B cell (primary cell): Measurements from ENCODE around the gene MRPL24. TPM values are rescaled to one million over a fixed set of nuclear protein-coding genes. Genes with fewer than 3 reads are reported as not detected.

Experiments used
- ATAC-seq: fragments of 200-7000 bp; cut with Tn5 transposase; one replicate; pipeline ENCODE4 v1.10.0; 2021; ENCODE audit warnings: low read depth, mild to moderate bottlenecking, moderate number of reproducible peaks, moderate library complexity
- CTCF ChIA-PET: fragments of 350-600 bp; sonication (Branson Sonifier 250); formaldehyde crosslinking; loops from one replicate; lab custom pipeline; 2021; ENCODE audit warnings: antibody characterized with exemption, inconsistent platforms; lab: Charles Lee
- POLR2A ChIA-PET: fragments of 350-600 bp; sonication (Branson Sonifier 250); formaldehyde crosslinking; loops from one replicate; lab custom pipeline; 2021; ENCODE audit warnings: antibody characterized with exemption; lab: Charles Lee
- DNase-seq: peaks from one replicate; pipeline ENCODE4 v3.0.0; 2013
- H2AFZ ChIP-seq: 2 replicates; pipeline ENCODE4 v1.6.1; 2012; ENCODE audit warnings: mild to moderate bottlenecking, low read depth, low read length; ENCODE audit not compliant: insufficient read depth, poor library complexity, severe bottlenecking
- H3K27ac ChIP-seq, 2 donors: 1 replicate in 1 of 2; 2 replicates in 1 of 2; pipeline ENCODE4 v1.5.1; 2012 to 2013; ENCODE audit warnings: low read length in 2 of 2, mild to moderate bottlenecking in 2 of 2, moderate library complexity in 1 of 2
- H3K27me3 ChIP-seq, 4 experiments: fragments of 200-600 bp in 1 of 4; sonication (generic) in 1 of 4; replicated peaks in 1 of 4; 1 replicate in 2 of 4; 2 replicates in 2 of 4; pipeline versions ENCODE4 v1.6.1 to v1.7.0; 2013 to 2016; ENCODE audit warnings: low read length in 3 of 4, mild to moderate bottlenecking in 2 of 4, mixed read lengths in 1 of 4, moderate library complexity in 1 of 4; ENCODE audit not compliant: insufficient read depth in 4 of 4, control insufficient read depth in 3 of 4; ENCODE audit errors: control extremely low read depth in 1 of 4
- H3K36me3 ChIP-seq, 2 experiments: replicated peaks in 1 of 2; 1 replicate in 1 of 2; 2 replicates in 1 of 2; pipeline versions ENCODE4 v1.6.1 to v1.7.1; 2013; ENCODE audit warnings: low read length in 1 of 2; ENCODE audit not compliant: insufficient read depth in 2 of 2, control insufficient read depth in 1 of 2; ENCODE audit errors: control extremely low read depth in 1 of 2, extremely low read depth in 1 of 2
- H3K4me1 ChIP-seq, 2 donors: fragments of 200-600 bp in 1 of 2; sonication (generic) in 1 of 2; 1 replicate in 1 of 2; 2 replicates in 1 of 2; pipeline versions ENCODE4 v1.5.1 to v1.6.1; 2013 to 2017; ENCODE audit warnings: low read length in 2 of 2; ENCODE audit not compliant: control insufficient read depth in 2 of 2, insufficient read depth in 2 of 2
- H3K4me2 ChIP-seq: replicated peaks from 2 replicates; pipeline ENCODE3; 2012; ENCODE audit warnings: mild to moderate bottlenecking, low read depth, low read length; ENCODE audit not compliant: poor library complexity, severe bottlenecking
- H3K4me3 ChIP-seq, 5 experiments: fragments of 200-600 bp in 1 of 5; sonication (generic) in 1 of 5; 1 replicate in 3 of 5; 2 replicates in 2 of 5; pipeline versions ENCODE4 v1.5.1 to v1.7.0; 2011 to 2016; ENCODE audit warnings: low read length in 4 of 5, mild to moderate bottlenecking in 4 of 5, low read depth in 2 of 5, control low read depth in 1 of 5, moderate library complexity in 1 of 5; ENCODE audit not compliant: insufficient read depth in 1 of 5; ENCODE audit errors: control extremely low read depth in 1 of 5, extremely low read depth in 1 of 5
- H3K79me2 ChIP-seq: fragments of 200-600 bp; sonication (generic); one replicate; pipeline ENCODE4 v1.6.0; 2016; ENCODE audit warnings: low read length; ENCODE audit not compliant: control insufficient read depth, insufficient read depth
- H3K9ac ChIP-seq: fragments of 200-600 bp; sonication (generic); 2 replicates; pipeline ENCODE4 v1.6.1; 2017; ENCODE audit warnings: mild to moderate bottlenecking, low read length, moderate library complexity
- H3K9me3 ChIP-seq, 3 donors: one replicate each; pipeline versions ENCODE4 v1.6.1 to v1.7.1; 2013; ENCODE audit warnings: low read length in 2 of 3; ENCODE audit not compliant: control insufficient read depth in 2 of 3, insufficient read depth in 1 of 3; ENCODE audit errors: control extremely low read depth in 1 of 3
- H4K20me1 ChIP-seq: 2 replicates; pipeline ENCODE4 v1.6.0; 2012; ENCODE audit warnings: mild to moderate bottlenecking, low read length; ENCODE audit not compliant: insufficient read depth, control insufficient read depth, poor library complexity, severe bottlenecking
- H3K27ac Mint-ChIP-seq: one replicate; pipeline ENCODE4 v1.8.0; 2021; ENCODE audit warnings: mixed read lengths
- H3K27me3 Mint-ChIP-seq: one replicate; pipeline ENCODE4 v1.8.0; 2021; ENCODE audit warnings: mixed read lengths
- H3K4me1 Mint-ChIP-seq: one replicate; pipeline ENCODE4 v1.8.0; 2021; ENCODE audit warnings: mixed read lengths
- H3K4me3 Mint-ChIP-seq: one replicate; pipeline ENCODE4 v1.8.0; 2021; ENCODE audit warnings: mixed read lengths
- H3K9me3 Mint-ChIP-seq: one replicate; pipeline ENCODE4 v1.8.0; 2022; ENCODE audit warnings: mixed read lengths; ENCODE audit not compliant: insufficient read depth
- CTCF ChIP-seq: fragments of 200-600 bp; IDR thresholded peaks from one replicate; pipeline ENCODE4 v1.8.0; 2022; ENCODE audit warnings: antibody characterized with exemption, mild to moderate bottlenecking
- EZH2 ChIP-seq: IDR thresholded peaks from 2 replicates; pipeline ENCODE4 v1.6.1; 2012; ENCODE audit warnings: borderline replicate concordance, low read depth, mild to moderate bottlenecking, moderate library complexity, low read length; ENCODE audit not compliant: insufficient read depth, poor library complexity, severe bottlenecking
- WGBS: methylation state at CpG from one replicate; pipeline ENCODE4 v1.1.5; 2013; ENCODE audit warnings: missing lambda C conversion rate; ENCODE audit not compliant: insufficient coverage; 5-methylcytosine and 5-hydroxymethylcytosine counted together
- intact Hi-C: fragments of 100-400 bp; cut with micrococcal nuclease; formaldehyde crosslinking; loops from one replicate; pipeline ENCODE4 v1.10.0; 2022
- polyA plus RNA-seq: library from polyadenylated mRNA; depleted of rRNA; stranded (reverse); fragments of >200 nt; gene quantifications from 2 replicates; pipeline ENCODE4 v1.2.3, GENCODE V29; 2012
- total RNA-seq, 2 donors: library from RNA; stranded (reverse); fragments of 120-200 nt in 1 of 2; gene quantifications; 1 replicate in 1 of 2; 2 replicates in 1 of 2; pipeline versions ENCODE4 v1.2.3 to v1.2.4, GENCODE V29; 2013 to 2022

Gene MRPL24
- total and polyA plus RNA-seq, 2 donors (not counting 1 experiment from before 2014, with no cell fraction given): 34.6 to 39.4 TPM

- Mint-ChIP-seq H3K4me3 (no peak within 1 kb of the TSS), H3K9me3 (no peaks in the 10 kb centered on the region), H3K4me1 (peaks cover 23% of the 10 kb centered on the region), H3K27me3 (no peaks in the 10 kb centered on the region), H3K27ac (peak within 1 kb of the TSS; percentile 98)
- CTCF ChIA-PET: interaction anchor here (0.9 to 9.5 kb wide), 8 partner anchors 10 to 131 kb away, joined by 3 to 245 read pairs (median 6); partner anchors contain the start of genes HDGF, INSRR, MRPL24 and NTRK1
- Histone ChIP-seq H3K27ac (peak within 1 kb of the TSS; percentile 77 to 96), H3K9me3 (no peaks in the 10 kb centered on the region), H3K4me1 (peaks cover 40 to 48% of the 10 kb centered on the region in 2 donors), H3K4me2 (peak within 1 kb of the TSS; percentile 81), H3K36me3 (peaks cover 0 to 40% of the 10 kb centered on the region in 2 experiments), H3K4me3 (peak within 1 kb of the TSS; percentile 79 to 98 (median 95)), H3K79me2 (peaks cover 43% of the 10 kb centered on the region), H2AFZ (peak within 1 kb of the TSS; percentile 85), H4K20me1 (peaks cover 37% of the 10 kb centered on the region), H3K27me3 (no peaks in the 10 kb centered on the region), H3K9ac (peak within 1 kb of the TSS; percentile 97)
- TF ChIP-seq EZH2 (no peak), CTCF (no peak)
- WGBS: under 1% methylated on average over 40 of the region's 57 CpGs
- peak; percentile 91 for ATAC-seq
- DNase-seq: peak; percentile 98
- intact Hi-C loops: loop anchor here (1.0 to 5.0 kb wide), 4 partner anchors 12 to 227 kb away; partner anchors contain the start of genes HDGF, MEF2D, MRPL24 and PRCC
- POLR2A ChIA-PET: interaction anchor here (0.5 to 3.8 kb wide), 12 partner anchors 9 to 370 kb away, joined by 3 to 39 read pairs (median 4); partner anchors contain the start of genes CRABP2, HDGF, MRPL24 and NTRK1
Measured at GRCh38 chr1:156728599-156729462, 12.1 kb downstream of the MRPL24 start, which contains the start of gene ISG20L2. Gene ISG20L2 (minus strand): TSS chr1:156728766. CDS start chr1:156727652, 1,114 bp downstream.
